Right cardiac atrium (tissue), 5 donors: ENCODE results near the gene CABP1. TPM values are rescaled to one million over a fixed set of nuclear protein-coding genes. Genes with fewer than 3 reads are reported as not detected.
"Not testable (repeated sequence)": the region's sequence is repeated elsewhere in the genome, so short reads cannot be mapped to it uniquely, and the experiment has no call there.

Experiments used
- ATAC-seq, 2 donors: fragments of 200-7000 bp; cut with Tn5 transposase; one replicate each; pipeline versions ENCODE4 v1.8.0 to v1.9.1; 2020; ENCODE audit warnings: moderate library complexity in 2 of 2, mild to moderate bottlenecking in 1 of 2
- DNase-seq, 3 donors: peaks; one replicate each; pipeline ENCODE4 v3.0.0-alpha.2; 2020
- H3K27ac ChIP-seq: one replicate; pipeline ENCODE4 v1.5.1; 2013; ENCODE audit warnings: mild to moderate bottlenecking, low read length, control low read depth, moderate library complexity
- H3K27me3 ChIP-seq: one replicate; pipeline ENCODE4 v1.6.1; 2013; ENCODE audit not compliant: control insufficient read depth, insufficient read depth
- H3K4me1 ChIP-seq: one replicate; pipeline ENCODE4 v1.6.1; 2013; ENCODE audit warnings: low read length; ENCODE audit not compliant: control insufficient read depth, insufficient read depth
- H3K4me3 ChIP-seq: one replicate; pipeline ENCODE4 v1.5.1; 2013; ENCODE audit warnings: low read length, control low read depth
- H3K9me3 ChIP-seq: one replicate; pipeline ENCODE4 v1.6.1; 2013; ENCODE audit warnings: low read length; ENCODE audit not compliant: control insufficient read depth
- WGBS: extraction: QIAGEN DNeasy Blood & Tissue Kit; methylation state at CpG from one replicate; pipeline ENCODE4 v1.1.7; 2013; 5-methylcytosine and 5-hydroxymethylcytosine counted together
- intact Hi-C, 4 donors: fragments of 100-400 bp; cut with DNase I; formaldehyde crosslinking; loops; one replicate each; pipeline versions ENCODE4 v1.11.0 to v1.14.0; 2022 to 2023
- polyA plus RNA-seq: library from polyadenylated mRNA; stranded (reverse); fragments of 200-250 nt; gene quantifications from one replicate; pipeline ENCODE4 v1.2.3, GENCODE V29; 2013
- total RNA-seq, 4 donors: library from RNA; stranded (reverse); fragmentation: NEBNext Ultra II Directional; extraction: Animal tissue kit (Norgen Biotek cat#: 25700); gene quantifications; one replicate each; pipeline ENCODE4 v1.2.1, GENCODE V29; 2021
- donor health status: healthy with polysubstance abuse.
- donor health status: DM: no; HTN: yes; CAD: no.
- donor health status: DM: no; HTN: no; CAD: no.
- donor health status: DM: no; HTN: yes; CAD: no; lungs with severe emphysema.
- donor health status: DM: yes; HTN: yes; CAD: no.

The CABP1 gene
- total and polyA plus RNA-seq, 5 donors, result 0.89 to 4.0 (median 2.5) TPM

DNA sequence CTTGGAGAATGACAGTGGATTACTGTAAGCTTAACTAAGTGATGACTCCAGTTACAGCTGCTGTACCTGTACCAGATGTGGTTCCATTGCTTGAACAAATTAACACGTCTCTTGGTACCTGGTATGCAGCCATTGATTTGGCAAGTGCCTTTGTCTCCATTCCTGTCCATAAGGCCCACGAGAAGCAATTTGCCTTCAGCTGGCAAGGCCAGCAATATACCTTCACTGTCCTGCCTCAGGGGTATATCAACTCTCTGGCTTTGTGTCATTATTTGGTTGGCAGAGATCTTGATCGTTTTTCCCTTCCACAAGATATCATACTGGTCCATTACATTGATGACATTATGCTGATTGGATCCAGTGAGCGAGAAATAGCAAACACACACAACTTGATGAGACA, 29.9 kb upstream of the CABP1 start:
- Histone ChIP-seq H3K9me3 (no peaks in the 10 kb centered on the region), H3K27ac (no peak overlapping the region), H3K4me1 (no peaks in the 10 kb centered on the region), H3K27me3 (no peaks in the 10 kb centered on the region), H3K4me3 (no peak overlapping the region)
- DNase-seq (no peak), ATAC-seq (no peak)
- 68% methylated on average over 4 of the region's 4 CpGs for WGBS
- intact Hi-C loops, result no loop called here

DNA sequence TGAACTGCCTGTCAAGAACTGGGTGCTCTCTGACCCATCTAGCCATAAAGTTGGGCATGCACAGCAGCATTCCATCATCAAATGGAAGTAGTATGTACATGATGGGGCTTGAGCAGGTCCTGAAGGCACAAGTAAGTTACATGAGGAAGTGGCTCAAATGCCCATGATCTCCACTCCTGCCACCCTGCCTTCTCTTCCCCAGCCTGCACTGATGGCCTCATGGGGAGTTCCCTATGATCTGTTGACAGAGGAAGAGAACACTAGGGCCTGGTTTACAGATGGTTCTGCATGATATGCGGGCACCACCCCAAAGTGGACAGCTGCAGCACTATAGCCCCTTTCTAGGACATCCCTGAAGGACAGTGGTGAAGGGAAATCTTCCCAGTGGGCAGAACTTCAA, 28.9 kb upstream of the CABP1 start:
- intact Hi-C loops, result not testable (repeated sequence)
- 74% methylated on average over 1 of the region's 1 CpG for WGBS

DNA sequence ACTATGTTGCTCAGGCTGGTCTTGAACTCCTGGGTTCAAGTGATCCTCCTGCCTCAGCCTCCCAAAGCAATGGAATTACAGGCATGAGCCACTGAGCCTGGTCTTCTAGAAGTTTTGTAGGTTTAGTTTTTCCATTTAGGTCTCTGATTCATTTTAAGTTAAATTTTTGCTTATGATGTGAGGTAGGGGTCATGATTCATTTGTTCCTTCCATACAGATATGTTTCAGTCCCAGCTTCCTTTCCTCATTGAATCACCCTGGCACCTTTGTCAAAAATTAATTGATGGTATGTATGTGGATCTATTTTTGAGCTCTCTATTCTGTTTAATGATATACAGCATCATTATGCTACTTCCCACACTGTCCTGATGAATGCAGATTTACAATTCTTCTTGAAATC, 25.6 kb upstream of the CABP1 start:
- ATAC-seq (no peak), DNase-seq (no peak)
- Histone ChIP-seq H3K4me1 (no peaks in the 10 kb centered on the region), H3K9me3 (no peaks in the 10 kb centered on the region), H3K27ac (no peak overlapping the region), H3K4me3 (no peak overlapping the region), H3K27me3 (no peaks in the 10 kb centered on the region)
- intact Hi-C loops, result no loop called here

More for the DNA sequence above, 28.9 kb upstream of the CABP1 start:
- H3K9me3 ChIP-seq, DNase-seq, ATAC-seq, H3K4me3 ChIP-seq, H3K27ac ChIP-seq, H3K4me1 ChIP-seq, H3K27me3 ChIP-seq: not testable (repeated sequence)

DNA sequence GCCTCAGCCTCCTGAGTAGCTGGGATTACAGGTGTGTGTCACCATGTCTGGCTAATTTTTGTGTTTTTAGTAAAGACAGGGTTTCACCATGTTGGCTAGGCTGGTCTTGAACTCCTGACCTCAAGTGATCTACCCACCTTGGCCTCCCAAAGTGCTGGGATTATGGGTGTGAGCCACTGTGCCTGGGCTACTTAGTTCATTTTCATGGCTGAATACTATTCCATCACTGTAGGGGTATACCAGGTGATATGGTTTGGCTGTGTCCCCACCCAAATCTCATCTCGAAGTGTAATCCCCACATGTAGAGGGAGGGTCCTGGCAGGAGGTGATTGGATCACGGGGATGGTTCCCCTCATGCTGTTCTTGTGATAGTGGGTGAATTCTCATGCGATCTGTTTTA, 23.2 kb upstream of the CABP1 start:
- H3K27me3 ChIP-seq, H3K4me3 ChIP-seq, H3K27ac ChIP-seq, intact Hi-C loops, ATAC-seq, H3K9me3 ChIP-seq, DNase-seq, H3K4me1 ChIP-seq: not testable (repeated sequence)
- WGBS, result 82% methylated on average over 3 of the region's 3 CpGs

DNA sequence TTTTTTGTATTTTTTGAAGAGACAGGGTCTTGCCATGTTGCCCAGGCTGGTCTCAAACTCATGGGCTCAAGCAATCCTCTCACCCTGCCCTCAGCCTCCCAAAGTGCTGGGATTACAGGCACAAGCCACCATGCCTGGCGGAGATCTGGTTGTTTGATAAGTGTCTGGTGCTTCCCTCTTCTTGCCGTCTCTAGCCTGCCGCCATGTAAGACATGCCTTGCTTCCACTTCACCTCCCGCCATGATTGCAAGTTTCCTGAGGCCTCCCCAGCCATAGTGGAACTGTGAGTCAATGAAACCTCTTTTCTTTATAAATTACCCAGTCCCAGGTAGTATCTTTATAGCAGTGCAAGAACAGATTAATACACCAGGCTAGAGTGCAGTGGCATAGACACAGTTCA, 22.7 kb upstream of the CABP1 start:
- H3K27ac ChIP-seq, H3K27me3 ChIP-seq, intact Hi-C loops, ATAC-seq, DNase-seq, H3K4me3 ChIP-seq, H3K4me1 ChIP-seq, H3K9me3 ChIP-seq: not testable (repeated sequence)
- WGBS, result 89% methylated on average over 4 of the region's 4 CpGs

DNA sequence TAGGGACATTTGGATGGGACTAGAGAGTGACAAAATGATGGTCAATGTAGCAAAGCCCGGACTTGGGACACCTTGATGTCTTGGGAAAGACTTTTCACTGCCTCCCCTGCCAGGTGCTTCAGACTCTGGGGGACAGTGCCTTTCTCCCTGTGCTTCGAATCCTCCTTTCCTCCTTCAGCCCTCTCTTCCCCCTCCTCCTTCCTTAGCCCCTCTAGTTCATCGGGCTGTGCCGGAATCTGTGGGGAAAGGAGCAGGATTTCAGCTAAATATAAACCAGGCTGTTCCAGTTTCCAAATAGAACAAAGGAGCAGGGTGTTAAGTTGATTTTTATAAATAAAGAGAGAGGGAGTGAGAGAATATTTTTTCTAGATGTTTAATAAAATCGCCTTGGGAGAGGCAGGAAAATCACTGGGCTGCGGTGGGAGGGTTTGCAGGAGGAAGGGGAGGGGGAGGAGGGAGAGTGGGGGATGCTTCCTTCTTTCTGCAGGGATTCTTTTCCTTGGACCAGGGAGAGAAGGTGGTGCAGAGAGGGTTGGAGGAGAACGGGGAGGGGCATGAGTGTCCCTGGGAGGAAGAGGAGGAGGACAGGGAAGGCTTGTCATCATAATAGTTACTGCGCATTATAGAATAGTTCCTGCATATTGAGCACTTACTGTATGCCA, 21.3 kb upstream of the CABP1 start:
- H3K4me3 ChIP-seq, result no peak overlapping the region
- no peaks in the 10 kb centered on the region for H3K9me3 ChIP-seq
- ATAC-seq, result no peak
- intact Hi-C loops, result no loop called here
- no peak for DNase-seq
- H3K4me1 ChIP-seq, result no peaks in the 10 kb centered on the region
- WGBS, result 24% methylated on average over 8 of the region's 8 CpGs
- no peaks in the 10 kb centered on the region for H3K27me3 ChIP-seq
- H3K27ac ChIP-seq, result no peak overlapping the region

DNA sequence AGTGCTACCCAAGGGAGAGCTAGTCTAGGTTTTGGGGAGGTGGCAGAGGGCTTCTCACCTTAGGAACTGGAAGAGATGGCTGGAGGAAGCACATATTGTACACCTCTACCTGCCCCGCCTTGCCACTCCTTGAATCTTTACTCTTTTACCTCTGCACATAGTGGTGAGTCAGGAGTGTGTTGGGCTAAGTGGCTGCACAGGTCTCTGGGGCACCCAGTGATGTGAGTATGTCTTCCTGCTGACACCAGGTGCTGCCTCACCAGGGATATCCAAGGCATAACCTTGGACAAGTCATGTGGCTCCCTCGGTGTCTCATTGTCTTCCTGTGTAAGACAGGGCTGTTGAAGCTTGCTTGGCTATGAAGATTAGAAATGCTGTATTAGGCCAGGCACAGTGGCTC, 19.8 kb upstream of the CABP1 start:
- 87% methylated on average over 2 of the region's 2 CpGs for WGBS

DNA sequence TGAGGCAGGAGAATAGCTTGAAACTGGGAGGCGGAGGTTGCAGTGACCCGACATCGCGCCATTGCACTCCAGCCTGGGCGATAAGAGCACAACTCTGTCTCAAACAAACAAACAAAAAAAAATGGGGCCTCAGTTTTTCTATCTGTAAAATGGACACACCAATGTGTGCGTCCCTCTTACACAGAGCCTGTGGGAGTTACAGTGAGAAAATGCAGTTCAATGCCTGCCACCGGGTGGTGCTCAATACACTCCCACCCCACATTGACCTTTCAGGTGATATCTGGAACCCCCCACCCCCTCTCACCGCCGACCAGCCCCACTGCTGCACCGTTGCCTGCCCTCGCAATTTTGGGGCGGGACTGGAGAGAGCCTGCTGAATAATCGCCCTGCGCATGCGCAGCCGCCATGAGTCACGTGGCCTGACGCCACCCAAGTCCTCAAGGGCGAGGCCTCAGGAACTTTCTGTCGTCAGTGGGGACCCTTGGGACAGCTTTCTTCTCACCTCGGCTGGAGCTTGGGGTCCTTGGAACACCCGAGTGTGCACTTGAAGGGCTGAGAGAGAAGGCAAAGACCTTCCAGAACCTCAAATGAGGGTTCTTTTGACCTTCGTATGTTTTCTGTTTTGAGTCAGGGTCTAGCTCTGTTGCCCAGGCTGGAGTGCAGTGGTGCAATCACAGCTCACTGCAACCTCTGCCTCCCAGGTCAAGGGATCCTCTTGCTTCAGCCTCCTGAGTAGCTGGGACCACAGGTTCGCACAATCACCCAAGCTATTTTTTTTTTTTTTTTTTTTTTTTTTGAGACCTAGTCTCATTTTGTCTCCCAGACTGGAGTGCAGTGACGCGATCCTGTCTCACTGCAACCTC, 14.6 kb upstream of the CABP1 start:
- 81% methylated on average over 26 of the region's 26 CpGs for WGBS
- ATAC-seq (no peak), DNase-seq (peak in 2 of 3 donors; percentile 29 to 64)
- Histone ChIP-seq H3K4me3 (no peak overlapping the region), H3K4me1 (no peaks in the 10 kb centered on the region), H3K9me3 (no peaks in the 10 kb centered on the region), H3K27ac (no peak overlapping the region), H3K27me3 (no peaks in the 10 kb centered on the region)
- intact Hi-C loops, result no loop called here

More for the DNA sequence above, 19.8 kb upstream of the CABP1 start:
- Histone ChIP-seq H3K4me1 (no peaks in the 10 kb centered on the region), H3K27ac (no peak overlapping the region), H3K4me3 (no peak overlapping the region), H3K9me3 (no peaks in the 10 kb centered on the region), H3K27me3 (no peaks in the 10 kb centered on the region)
- DNase-seq, result no peak
- intact Hi-C loops, result no loop called here
- peak in 1 of 2 donors; percentile 33 for ATAC-seq

DNA sequence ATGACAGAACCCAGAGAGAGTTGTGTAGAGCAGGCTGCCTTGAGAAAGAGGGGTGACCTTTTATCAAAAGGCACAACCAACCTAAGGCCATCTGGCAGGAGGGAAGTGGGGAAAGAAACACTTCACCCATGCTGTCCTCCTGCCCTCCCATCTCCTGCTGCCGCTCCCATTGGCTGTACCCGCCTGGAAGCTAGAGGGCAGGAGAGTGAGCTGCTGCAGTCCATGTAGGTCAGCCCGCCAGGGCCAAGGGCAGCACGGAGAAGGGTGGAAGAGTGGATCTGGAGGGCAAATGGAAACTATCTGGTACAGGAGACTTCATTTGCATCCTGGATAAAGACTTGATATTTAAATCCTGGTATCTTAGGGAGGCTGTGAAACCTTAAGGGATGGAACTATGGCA, 11.5 kb upstream of the CABP1 start:
- H3K9me3 ChIP-seq, result no peaks in the 10 kb centered on the region
- ATAC-seq, result peak in 1 of 2 donors; percentile 42
- H3K27ac ChIP-seq, result no peak overlapping the region
- 42% methylated on average over 4 of the region's 4 CpGs for WGBS
- intact Hi-C loops, result no loop called here
- H3K4me3 ChIP-seq, result no peak overlapping the region
- no peak for DNase-seq
- H3K4me1 ChIP-seq, result no peaks in the 10 kb centered on the region
- no peaks in the 10 kb centered on the region for H3K27me3 ChIP-seq

DNA sequence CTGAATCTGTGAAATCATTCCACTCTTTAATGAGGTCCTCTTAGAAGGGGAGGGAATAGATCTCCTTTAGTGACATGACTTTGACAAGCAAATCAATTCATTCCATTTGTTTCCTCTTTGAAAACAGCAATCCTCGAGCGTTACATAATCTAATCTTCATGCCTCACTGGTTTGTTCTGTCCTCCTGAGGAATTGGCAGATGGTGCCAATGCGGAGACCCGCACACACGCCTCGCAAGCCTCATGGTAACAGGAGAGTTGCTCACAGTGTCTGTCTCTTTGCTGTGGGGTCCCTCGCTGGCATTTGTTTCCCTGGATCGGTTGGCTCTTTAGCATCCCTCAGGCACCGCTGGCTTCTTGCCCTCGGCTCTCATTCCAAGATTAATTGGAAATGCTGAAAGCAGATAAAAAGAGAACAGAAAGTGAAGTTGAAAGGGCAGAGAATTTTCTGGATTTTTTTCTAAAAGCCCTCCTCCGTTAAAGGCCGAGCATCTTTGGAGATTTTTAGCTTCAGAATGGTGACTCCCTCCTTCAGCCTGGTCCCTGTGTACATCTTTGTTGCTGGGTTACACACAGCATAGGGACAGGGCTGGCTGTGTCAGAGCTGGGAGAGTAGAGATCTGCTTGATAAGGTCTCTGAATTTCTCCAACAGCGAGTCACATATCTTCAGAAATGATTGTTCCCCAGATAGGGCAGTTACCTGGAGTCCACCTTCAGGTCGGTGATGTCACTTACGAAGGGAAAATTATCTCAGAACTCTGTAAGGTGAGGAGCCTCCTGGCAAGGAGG, 10.1 kb upstream of the CABP1 start:
- intact Hi-C loops, result no loop called here
- no peak for DNase-seq
- no peaks in the 10 kb centered on the region for H3K27me3 ChIP-seq
- H3K4me3 ChIP-seq, result no peak overlapping the region
- H3K27ac ChIP-seq, result no peak overlapping the region
- no peak for ATAC-seq
- no peaks in the 10 kb centered on the region for H3K9me3 ChIP-seq
- H3K4me1 ChIP-seq, result no peaks in the 10 kb centered on the region
- 67% methylated on average over 15 of the region's 15 CpGs for WGBS

DNA sequence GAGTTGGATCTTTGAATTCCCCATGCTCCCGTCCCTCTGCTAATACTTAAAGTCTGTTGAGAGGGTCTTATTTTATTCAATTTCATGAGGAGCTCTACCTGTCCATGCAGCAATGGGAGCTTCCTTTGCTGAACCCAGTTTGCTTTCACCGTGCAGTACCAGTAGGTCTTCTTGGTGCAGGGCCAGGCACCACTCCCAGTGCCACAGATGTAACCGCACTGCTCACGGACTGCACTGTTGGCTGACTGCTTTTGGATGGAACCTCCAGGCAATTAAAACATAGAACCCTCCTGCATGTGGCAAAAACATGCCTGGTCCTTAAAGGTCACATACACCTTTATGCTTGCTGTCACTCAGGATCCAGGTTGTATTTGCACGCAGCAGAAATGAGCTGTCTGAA, 9.3 kb upstream of the CABP1 start:
- no peaks in the 10 kb centered on the region for H3K4me1 ChIP-seq
- intact Hi-C loops, result no loop called here
- 85% methylated on average over 5 of the region's 5 CpGs for WGBS
- DNase-seq (no peak), ATAC-seq (no peak)
- H3K27ac ChIP-seq, result no peak overlapping the region
- no peaks in the 10 kb centered on the region for H3K9me3 ChIP-seq
- H3K27me3 ChIP-seq, result no peaks in the 10 kb centered on the region
- H3K4me3 ChIP-seq, result no peak overlapping the region
